Body of pancreas (tissue), 4 donors: ENCODE measurements around the gene MYO5C.

Experiments used
- CTCF ChIP-seq, 7 experiments: fragments of 450-650 bp in 4 of 7; fragments of 200-600 bp in 3 of 7; sonication (generic) in 3 of 7; IDR thresholded peaks; one replicate each; pipeline ENCODE4 v1.5.1; 2016 to 2019; ENCODE audit warnings: antibody characterized with exemption in 7 of 7
- POLR2A ChIP-seq, 3 donors: fragments of 450-650 bp; IDR thresholded peaks; one replicate each; pipeline ENCODE4 v1.6.1; 2016; ENCODE audit warnings: antibody characterized with exemption in 3 of 3, mild to moderate bottlenecking in 2 of 3

GRCh38 chr15:52224211-52224610 is 71.4 kb downstream of the MYO5C start:
- TF ChIP-seq CTCF (IDR thresholded peaks at IDR 0.05) (no peak), POLR2A (IDR thresholded peaks at IDR 0.05) (no peak)
